Measurements from ENCODE around the gene SFXN4.

Gene SFXN4, protein sequence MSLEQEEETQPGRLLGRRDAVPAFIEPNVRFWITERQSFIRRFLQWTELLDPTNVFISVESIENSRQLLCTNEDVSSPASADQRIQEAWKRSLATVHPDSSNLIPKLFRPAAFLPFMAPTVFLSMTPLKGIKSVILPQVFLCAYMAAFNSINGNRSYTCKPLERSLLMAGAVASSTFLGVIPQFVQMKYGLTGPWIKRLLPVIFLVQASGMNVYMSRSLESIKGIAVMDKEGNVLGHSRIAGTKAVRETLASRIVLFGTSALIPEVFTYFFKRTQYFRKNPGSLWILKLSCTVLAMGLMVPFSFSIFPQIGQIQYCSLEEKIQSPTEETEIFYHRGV

GRCh38 chr10:119165171-119166117, at the start of gene SFXN4:
TSS of gene SFXN4 (minus strand) at chr10:119165714. CDS start at chr10:119165647, 67 bp downstream.
- DNase-seq (ENCODE audit: low read depth) = peak; percentile 74

DNA sequence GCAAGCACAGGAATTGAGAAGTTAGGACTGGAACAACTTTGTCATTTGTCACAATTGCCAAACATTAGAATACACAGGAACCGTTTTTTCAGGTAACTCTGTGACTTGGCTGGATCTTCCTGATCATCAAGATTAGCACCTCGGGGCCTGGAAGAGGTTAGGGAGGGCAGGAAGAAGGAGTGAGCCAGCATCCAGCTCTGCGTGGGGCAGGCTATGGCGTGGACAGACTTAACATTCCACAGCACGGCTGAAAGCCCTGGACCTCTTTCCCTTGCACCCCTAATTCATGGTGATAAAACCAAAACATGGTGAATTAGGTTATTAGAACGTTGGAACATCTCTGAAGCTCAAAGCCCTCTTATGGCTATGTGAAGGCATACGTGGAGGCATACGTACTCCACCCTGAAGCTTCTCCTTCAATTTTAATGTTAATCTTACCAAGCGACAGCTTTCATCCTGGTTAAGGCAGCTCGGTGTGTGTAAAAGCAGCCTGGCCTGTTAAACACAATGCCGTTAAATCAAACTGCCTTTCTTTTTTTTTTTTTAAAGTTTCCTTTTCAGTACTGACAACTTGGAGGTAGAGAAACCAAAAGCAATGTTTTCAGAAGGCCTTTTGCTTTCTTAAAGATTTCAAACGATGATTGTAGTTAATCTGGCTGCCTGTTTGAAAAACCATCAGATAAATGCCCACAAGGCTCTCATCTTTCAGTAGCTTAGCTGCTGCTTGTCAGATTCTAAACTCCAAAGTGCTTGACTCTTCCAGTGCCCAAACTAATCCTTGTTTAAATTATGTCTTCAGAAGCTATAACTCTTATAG, 46.3 kb upstream of the SFXN4 start:
- no peak for DNase-seq (ENCODE audit: low read depth)

GRCh38 chr10:119211176-119211575, 45.7 kb upstream of the SFXN4 start:
- no peak for DNase-seq (ENCODE audit: low read depth)

DNA sequence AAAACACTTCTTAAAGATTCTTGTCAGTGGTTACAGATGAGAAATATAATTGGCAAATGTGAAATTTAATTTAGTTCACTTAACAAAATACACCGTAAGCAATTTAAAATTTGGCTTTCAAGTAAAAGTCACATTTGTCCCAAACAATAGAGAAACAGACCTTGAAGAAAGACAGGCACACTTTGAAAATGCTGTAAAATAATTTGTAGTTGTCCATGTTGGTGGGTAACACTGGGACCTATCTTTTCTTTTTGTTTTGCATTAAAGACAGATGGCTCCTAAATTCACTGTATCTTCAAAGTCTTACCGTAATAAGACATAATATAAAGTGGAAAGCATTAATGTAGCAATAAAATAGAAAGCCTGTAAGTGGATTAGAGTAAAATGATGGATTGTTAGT, 45.1 kb upstream of the SFXN4 start:
- DNase-seq (ENCODE audit: low read depth) = no peak

DNA sequence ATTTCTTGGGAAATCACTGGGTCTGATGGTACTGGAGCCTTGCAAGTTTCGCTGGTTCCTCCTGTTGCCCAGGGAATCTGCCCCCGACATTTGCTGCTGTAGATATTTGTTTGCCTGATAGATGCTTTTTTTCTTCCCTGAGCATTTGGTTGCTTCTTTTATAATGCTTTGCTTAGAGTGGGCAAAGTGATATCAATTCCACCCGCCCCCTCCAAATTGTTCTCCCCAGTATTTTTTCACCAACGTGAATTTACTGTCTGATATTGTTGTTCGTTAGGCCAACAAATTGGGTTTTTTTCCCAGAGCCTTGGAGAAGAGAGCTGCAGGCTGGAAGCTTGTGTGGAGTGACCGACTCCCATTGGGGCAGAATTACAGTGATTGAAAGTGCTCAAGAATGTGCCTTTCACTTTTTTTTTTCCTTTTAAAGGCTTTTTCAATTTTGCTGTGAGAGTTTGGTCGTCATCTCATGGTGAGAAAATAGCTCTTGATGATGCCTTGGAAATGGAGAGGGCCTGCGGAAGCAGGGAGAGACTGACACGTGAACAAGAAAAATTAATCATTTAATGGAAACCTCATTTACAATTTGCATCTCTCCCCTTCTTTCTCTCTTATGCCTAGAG, 44.3 kb upstream of the SFXN4 start:
- DNase-seq (ENCODE audit: low read depth) = no peak

- DNase-seq (ENCODE audit: low read depth) = peak; percentile 48
These were observed 43.7 kb upstream of the SFXN4 start for GRCh38 chr10:119209035-119209735.

DNA sequence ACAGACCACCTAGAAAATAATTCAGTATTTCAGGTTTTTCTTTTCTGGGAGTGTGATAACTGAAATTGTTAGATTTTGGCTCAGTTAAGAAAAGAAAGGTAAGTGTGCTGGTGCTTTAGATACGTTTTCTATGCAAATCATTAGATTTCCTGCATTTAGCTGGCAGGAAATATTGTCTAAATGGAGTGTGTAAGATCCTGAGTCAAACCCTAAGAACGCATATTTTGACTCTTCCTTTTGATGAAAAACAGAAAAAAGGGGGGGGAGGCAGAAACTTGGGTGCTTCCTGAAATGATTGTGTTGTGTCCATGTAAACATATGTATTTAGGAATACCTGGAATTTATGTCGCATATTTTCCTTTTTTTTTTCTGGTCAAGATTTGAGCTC, 43.0 kb upstream of the SFXN4 start:
- no peak for DNase-seq (ENCODE audit: low read depth)

GRCh38 chr10:119207713-119208552, 42.4 kb upstream of the SFXN4 start:
- DNase-seq (ENCODE audit: low read depth) = no peak

- peak; percentile 93 for DNase-seq (ENCODE audit: low read depth)
These were observed 41.8 kb upstream of the SFXN4 start, which contains the start of gene GRK5 for GRCh38 chr10:119207366-119207666. TSS of gene GRK5 (plus strand) at chr10:119207571. CDS start at chr10:119207918, 347 bp downstream.

DNA sequence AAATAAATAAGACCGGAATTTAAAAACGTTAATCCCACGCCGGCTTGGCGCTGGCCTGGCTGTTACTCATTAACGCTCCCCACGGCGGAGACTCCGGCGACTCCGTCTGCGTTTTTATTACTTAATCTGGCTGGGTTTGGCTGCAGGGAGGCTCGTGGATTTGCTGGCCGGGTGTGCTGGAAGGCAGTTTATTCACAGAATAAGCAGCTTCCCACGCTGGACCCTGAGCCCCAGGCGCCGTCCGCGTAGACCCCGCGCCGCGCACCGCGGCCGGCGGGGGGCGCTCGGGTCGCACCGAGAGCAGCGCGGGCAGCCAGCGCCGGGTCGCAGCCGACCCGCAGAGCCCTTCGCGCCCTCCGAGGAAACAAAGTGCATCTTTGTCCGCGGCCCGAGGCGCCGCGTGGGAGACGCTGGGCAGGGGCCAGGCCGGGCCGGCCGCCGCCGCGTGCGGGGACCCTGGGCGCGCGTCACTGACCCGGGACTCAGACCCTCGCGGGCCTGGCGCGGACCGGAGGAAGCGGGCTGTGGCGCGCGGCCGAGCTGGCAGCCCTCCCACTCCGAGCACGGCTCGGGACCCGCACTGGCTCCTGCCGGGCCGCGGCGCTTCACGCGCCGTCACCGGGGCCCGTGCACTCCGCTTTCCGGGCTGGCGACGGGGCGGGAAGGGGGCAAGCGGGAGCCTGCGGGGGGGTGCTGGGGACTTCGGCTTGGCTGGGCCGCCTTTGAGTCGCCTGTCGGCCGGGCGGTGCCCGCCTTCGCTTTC, 41.3 kb upstream of the SFXN4 start:
- peak; percentile 70 for DNase-seq (ENCODE audit: low read depth)

GRCh38 chr10:119205894-119206602, 40.5 kb upstream of the SFXN4 start:
- DNase-seq (ENCODE audit: low read depth) = peak; percentile 23

DNA sequence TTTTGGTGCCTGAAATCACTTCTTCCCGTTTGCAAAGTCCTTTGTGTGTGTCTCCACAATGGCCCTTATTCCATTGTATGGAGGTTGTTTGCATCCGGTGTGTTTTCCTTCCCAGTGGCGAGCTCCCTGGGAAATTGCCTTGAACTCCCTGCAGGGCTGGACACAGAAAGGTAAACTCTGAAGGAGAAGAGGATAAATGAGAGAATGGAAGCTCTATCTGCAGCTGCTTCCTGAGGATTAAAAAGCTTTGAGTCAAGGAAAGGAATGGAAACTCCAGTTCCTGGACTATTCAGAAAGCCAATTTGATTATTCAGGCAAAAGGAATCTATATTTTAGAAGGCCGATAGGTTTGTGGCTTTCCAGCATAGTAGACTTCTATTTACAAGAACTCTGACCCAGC, 37.5 kb upstream of the SFXN4 start:
- no peak for DNase-seq (ENCODE audit: low read depth)

DNA sequence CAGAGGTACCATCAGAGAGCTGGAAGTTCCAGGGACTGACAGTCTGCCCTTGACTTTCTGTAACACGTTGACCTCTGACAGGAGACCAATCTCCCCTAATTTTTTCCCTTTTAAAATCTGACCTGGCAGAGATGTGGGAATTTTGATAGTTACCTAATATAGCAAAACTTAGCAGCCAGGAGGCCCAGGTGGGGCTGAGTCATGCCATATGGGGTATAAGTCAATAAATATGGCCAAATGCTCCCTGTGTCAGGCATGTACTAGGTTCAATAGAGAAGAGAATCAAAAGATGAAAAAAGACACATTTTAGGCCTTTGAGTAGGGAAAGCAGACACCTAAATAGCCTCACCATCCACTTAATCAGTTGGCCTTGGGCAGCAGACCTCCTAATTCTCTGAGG, 35.7 kb upstream of the SFXN4 start:
- no peak for DNase-seq (ENCODE audit: low read depth)

GRCh38 chr10:119199231-119199992, 33.9 kb upstream of the SFXN4 start:
- no peak for DNase-seq (ENCODE audit: low read depth)

GRCh38 chr10:119198438-119198837, 32.9 kb upstream of the SFXN4 start:
- no peak for DNase-seq (ENCODE audit: low read depth)

DNA sequence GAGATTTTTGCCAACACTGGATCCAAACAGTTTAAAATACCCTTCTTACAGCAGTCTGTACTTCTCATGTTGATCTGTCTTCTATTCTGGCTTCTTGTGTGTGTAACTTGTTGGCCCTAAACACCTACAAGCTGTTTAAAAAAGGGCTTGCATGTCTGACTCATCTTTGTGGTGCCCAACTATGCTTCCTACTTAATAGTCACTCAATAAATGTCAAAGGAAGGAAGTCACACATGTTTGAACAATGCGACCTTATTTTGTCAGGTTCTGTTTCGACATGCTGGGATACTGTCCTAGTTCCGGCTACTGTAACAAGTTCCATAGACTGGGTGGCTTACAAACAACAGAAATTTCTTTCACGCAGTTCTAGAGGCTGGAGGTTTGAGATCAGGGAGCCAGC, 32.4 kb upstream of the SFXN4 start:
- no peak for DNase-seq (ENCODE audit: low read depth)

DNA sequence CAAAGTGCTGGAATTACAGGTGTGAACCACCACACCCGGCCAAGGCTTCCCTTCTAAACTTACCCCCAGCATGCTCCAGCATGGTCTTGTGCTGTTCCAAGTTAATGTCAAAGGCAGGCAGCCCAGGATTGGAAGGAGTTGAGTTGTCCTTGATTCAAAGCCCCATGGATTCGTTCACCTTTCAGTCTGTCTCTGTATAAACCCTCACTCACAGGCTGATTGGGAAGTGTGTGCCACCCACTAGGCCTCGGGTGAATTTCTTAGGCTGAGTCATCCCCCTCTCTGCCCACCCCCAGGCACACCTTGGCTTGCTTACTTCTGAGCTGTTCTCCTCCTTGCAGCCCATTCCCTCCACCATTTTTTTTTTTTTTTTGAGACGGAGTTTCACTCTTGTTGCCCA, 26.4 kb upstream of the SFXN4 start:
- no peak for DNase-seq (ENCODE audit: low read depth)
